ENCODE measurements around the gene CDC42EP5.

The CDC42EP5 gene

GRCh38 chr19:54461613-54462012, 11.5 kb downstream of the CDC42EP5 start:
- DNase-seq = no peak

GRCh38 chr19:54461210-54461609, 11.9 kb downstream of the CDC42EP5 start:
- DNase-seq = no peak

- no peak for DNase-seq
Observed at GRCh38 chr19:54460230-54461005, 12.7 kb downstream of the CDC42EP5 start.

GRCh38 chr19:54459282-54460229, 13.5 kb downstream of the CDC42EP5 start:
- no peak for DNase-seq

GRCh38 chr19:54458648-54459281, 14.3 kb downstream of the CDC42EP5 start:
- DNase-seq = no peak

- DNase-seq = no peak
Observed at GRCh38 chr19:54457773-54458647, 15.1 kb downstream of the CDC42EP5 start.

GRCh38 chr19:54456423-54457373, 16.4 kb downstream of the CDC42EP5 start:
- no peak for DNase-seq

- no peak for DNase-seq
Observed at GRCh38 chr19:54455786-54456422, 17.2 kb downstream of the CDC42EP5 start.

- no peak for DNase-seq
Observed at GRCh38 chr19:54454781-54455675, 18.1 kb downstream of the CDC42EP5 start.

GRCh38 chr19:54453921-54454780, 18.9 kb downstream of the CDC42EP5 start:
- DNase-seq = no peak

GRCh38 chr19:54452626-54453025, 20.5 kb downstream of the CDC42EP5 start:
- no peak for DNase-seq

- no peak for DNase-seq
Observed at GRCh38 chr19:54451997-54452396, 21.1 kb downstream of the CDC42EP5 start.

- no peak for DNase-seq
Observed at GRCh38 chr19:54451331-54451871, 21.7 kb downstream of the CDC42EP5 start.

- DNase-seq = no peak
Observed at GRCh38 chr19:54449701-54450069, 23.4 kb downstream of the CDC42EP5 start.

GRCh38 chr19:54448774-54449700, 24.1 kb downstream of the CDC42EP5 start, which contains the start of gene LENG8:
LENG8 (plus strand) TSS chr19:54449199; CDS start chr19:54451345, 2,146 bp downstream.
- peak; percentile 93 to 95 for DNase-seq

GRCh38 chr19:54448040-54448773, 24.9 kb downstream of the CDC42EP5 start:
- no peak for DNase-seq

Data from NCI-H187 (cell line).